Fibroblast of skin of right biceps (primary cell): ENCODE results near the gene KCNG4.

Experiments
- DNase-seq: peaks from one replicate; pipeline ENCODE4 v3.0.0-alpha.2; 2013

KCNG4 gene

GRCh38 chr16:84181144-84181915, 58.5 kb downstream of the KCNG4 start:
- DNase-seq: no peak

DNA sequence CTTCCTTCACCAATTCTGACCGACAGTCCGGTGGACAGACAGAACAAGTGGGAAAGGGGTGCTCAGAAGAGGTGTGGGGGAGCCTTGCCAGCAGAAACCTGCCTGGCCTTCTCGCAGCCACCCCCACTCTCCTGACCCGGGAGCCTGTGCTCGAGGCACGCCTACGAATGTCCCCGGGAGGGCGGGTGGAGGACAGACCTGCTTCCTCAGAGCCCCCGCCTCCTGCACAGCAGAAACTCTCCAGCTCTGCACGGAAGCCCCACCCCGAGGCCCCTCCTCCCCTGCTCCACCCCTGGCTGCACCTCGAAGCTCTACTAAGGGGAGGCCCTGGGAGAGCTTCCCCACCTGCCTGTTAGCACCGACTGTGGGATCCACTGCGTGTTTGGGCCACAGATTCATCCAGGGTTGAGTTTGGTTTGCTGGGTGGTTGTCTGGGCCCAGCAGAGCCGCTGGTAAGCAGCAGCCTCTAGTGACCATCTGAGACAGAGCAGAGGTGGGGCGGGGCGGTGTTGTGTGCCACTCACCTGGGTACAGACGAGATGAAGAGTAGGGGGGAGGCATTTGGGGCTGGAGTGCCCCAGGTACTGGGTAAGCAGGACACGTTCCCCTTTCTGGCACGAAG, 59.2 kb downstream of the KCNG4 start:
- DNase-seq: no peak

- no peak for DNase-seq
Observed at GRCh38 chr16:84179612-84180320, 60.0 kb downstream of the KCNG4 start.

DNA sequence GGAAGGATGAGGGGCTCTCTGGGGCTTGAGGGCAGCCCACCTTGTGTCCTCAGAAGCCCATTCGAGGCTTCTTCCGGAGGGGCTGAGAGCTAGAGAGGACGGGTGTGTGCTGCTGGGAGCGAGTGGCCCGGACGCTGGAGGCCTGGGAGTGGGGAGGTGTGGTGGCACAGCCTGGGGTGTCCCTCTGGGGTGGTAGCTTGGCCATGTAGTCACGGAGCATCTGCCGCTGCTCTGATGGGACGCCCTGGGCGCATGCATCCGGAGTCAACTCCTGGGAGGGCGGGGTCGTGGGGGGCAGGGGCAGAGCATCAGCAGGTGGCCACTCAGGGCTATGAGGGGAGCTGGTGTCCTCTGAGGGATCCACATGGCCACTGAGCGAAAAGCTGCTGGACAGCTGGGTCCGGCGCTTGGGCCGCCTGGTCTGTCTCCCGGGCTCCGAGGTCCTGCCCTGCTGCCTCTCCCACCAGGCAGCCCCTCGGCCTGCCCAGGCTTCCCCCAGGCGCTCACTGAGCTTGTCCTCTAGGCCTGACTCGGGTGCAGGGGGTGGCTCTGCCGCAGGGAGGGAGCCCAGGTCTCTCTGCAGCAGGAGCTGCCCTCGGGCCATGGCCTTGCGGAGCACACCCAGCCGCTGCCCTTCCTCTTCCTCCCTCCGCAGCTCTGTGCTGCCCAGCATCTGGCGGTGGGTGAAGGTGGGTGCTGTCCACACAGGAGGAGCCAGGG, 60.8 kb downstream of the KCNG4 start:
- no peak for DNase-seq

DNA sequence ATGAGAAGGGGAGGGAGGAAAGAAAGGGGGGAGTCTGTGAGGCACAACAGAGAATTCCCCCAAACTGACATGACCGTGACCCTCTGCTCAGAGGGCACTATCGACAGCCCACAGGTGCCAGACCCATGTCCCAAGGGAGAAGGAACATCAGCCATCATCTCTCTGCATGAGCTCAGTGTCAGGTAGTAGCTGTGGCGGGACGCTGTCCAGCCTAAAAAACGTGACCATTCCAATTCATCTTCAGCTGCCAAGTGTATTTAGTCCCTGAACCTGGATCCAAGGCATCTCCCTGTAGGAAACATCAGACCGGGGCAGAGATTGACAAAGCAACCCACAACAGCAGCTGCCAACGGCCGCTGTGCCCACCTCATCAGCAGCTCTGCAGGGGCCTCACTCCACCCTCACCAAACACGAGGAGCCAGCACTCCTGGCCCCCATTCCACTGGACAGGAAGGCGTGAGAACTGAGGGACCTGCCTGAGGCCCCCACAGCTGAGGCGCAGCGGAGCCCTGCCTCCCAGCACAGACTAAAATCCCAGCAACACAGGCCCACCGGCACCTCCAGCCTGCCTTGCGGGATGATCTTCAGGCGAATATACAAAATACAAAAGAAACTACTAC, 61.6 kb downstream of the KCNG4 start:
- no peak for DNase-seq

- peak; percentile 72 for DNase-seq
Observed at GRCh38 chr16:84177741-84178073, 62.1 kb downstream of the KCNG4 start.

DNA sequence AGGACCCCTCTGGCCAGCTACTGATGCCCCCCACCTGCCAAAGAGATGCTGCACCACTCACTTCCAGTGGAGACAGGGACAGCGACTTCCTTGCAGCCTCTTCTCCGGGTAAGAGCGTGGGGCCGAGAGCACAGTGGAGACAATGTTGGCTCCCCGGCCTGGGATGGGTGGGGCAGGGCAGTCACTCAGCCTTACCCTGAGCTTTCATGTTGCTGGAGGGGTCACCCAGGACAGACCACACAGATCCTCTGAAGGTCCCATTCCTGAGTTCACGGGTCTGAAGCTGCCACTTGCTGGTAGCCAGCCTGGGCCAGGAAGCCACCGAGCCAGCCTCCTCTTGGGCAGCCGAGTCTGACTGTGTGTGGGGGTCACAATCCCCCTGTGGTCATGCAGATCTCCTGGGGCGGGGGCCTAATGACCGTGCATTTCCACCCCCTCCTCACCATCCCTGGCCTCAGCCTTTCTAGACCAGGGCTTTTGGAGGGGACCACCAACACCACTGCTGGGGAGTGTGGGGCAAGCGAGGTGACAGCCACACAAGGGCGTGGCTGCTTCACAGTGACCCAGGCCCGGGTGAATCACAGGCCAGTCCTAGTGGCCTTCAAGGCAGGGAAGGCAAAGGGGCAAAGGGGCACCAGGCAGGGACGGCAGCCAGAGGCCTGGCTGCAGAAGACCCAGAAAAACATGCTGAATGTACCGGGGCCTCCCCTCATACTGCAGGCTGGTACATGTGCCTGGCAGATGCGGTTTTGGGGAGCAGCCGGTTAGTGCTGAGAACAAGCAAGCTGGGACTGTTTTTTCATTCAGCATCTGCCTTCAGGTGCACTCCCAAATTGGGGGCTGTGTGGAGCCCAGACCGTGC, 63.4 kb downstream of the KCNG4 start:
- no peak for DNase-seq

DNA sequence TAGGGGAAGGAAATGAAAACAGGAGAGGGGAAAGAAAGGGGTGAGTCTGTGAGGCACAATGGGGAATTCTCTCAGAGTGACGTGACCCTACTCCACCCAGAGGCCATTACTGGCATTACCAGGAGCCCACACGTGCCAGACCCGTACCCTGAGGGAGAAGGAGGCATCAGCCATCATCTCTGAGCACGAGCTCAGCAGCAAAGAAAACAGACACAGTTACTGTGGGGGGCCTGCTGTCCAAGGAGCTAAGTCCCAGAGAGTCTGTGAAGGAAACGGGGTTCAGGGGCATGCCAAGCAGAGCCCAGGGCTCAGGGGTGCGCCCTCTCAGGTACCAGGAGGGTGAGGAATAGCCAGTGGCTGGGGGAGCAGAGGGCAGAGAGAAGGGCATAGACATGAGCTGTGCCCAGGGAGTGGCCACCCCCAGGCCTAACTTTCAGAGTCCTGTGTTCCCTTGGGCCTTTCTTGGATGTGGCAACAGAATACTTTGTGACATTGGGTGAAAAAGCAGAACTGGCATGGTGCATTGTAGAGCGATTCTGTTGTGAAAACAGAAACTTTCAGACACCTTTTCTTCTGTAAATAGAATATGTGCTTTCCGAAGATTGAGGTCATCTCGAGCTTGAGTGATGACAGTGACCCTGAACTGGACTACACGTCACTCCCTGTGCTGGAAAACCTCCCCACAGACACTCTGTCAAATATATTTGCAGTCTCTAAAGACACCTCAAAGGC, 64.3 kb downstream of the KCNG4 start:
- DNase-seq: peak; percentile 39

- DNase-seq: no peak
Observed at GRCh38 chr16:84174396-84174795, 65.4 kb downstream of the KCNG4 start.

GRCh38 chr16:84169765-84170310, 70.0 kb downstream of the KCNG4 start:
- no peak for DNase-seq
